Measurements from ENCODE around the gene CIAPIN1.
A peak's percentile ranks its signal among the peaks of the same experiment; 100 is the strongest.

Gene CIAPIN1

DNA sequence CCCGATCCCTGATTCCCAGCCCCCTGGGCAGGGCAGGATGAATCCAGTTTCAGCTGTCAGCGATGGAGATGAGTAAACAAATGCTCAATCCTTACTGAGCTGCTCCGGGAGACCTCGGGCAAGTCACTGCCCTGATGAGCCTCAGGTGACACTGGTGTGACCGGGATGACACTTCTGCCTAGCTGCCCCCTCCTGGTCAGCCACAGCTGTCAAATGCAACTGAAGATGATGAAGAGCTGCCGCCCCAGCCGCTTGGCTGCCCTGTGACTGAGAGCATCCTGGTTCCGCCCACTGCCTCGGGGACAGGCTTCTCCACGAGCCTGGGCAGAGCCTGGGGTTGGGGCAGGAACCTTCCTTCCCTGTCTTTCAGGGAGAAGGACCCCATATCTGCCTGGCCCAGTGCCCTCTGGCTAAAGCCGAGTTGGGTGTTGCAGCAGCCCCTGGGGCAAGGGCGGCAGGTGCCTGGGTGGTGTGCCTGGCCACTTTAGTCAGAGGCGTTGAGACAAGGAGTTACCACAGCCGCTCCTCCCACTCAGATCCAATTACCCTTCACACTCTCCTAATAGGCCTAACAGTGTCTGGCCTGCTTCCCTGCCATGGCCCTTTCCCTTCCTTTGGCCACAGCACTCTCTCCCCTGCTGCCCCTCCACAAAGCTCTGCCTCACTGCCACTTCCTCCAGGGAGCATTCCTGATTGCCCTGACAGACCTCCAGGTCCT lies 37.2 kb downstream of the CIAPIN1 start:
- peaks cover 26% of the 10 kb centered on the region for H3K4me1 Mint-ChIP-seq
- no peak overlapping the region for H3K4me3 Mint-ChIP-seq
- peak overlapping the region in 1 of 3 experiments; percentile 26 for H3K27ac Mint-ChIP-seq
- H3K36me3 Mint-ChIP-seq (ENCODE audit: low read depth) = no peaks in the 10 kb centered on the region
- TF ChIP-seq, protein P1, sequence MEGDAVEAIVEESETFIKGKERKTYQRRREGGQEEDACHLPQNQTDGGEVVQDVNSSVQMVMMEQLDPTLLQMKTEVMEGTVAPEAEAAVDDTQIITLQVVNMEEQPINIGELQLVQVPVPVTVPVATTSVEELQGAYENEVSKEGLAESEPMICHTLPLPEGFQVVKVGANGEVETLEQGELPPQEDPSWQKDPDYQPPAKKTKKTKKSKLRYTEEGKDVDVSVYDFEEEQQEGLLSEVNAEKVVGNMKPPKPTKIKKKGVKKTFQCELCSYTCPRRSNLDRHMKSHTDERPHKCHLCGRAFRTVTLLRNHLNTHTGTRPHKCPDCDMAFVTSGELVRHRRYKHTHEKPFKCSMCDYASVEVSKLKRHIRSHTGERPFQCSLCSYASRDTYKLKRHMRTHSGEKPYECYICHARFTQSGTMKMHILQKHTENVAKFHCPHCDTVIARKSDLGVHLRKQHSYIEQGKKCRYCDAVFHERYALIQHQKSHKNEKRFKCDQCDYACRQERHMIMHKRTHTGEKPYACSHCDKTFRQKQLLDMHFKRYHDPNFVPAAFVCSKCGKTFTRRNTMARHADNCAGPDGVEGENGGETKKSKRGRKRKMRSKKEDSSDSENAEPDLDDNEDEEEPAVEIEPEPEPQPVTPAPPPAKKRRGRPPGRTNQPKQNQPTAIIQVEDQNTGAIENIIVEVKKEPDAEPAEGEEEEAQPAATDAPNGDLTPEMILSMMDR (IDR thresholded peaks at IDR 0.05; ENCODE audit: unreplicated experiment in 3 of 3) = no peak
- no peaks in the 10 kb centered on the region for H3K9me3 Mint-ChIP-seq
- peaks cover 4% of the 10 kb centered on the region for H3K27me3 Mint-ChIP-seq (ENCODE audit: low read depth)

DNA sequence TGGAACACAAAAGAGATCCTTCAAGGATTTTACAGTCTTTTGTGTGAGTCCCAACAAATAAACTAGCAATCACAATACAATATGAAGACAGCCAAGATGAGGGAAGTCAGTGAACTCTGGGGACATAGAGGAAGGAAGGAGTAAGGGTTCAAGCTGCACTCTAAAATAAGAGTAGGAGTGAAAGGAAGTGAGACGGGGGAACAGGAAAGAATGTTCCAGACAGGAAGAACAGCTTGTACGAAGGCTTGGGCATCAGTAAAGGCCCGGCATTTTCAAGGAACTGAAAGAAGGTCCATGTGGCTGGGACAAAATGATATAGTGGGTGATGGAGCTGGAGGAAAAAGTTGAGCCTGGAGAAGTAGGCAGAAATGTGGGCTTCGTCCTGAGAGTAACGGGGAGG lies 38.1 kb downstream of the CIAPIN1 start:
- peaks cover 4% of the 10 kb centered on the region for H3K27me3 Mint-ChIP-seq (ENCODE audit: low read depth)
- no peaks in the 10 kb centered on the region for H3K36me3 Mint-ChIP-seq (ENCODE audit: low read depth)
- H3K4me3 Mint-ChIP-seq = no peak overlapping the region
- H3K9me3 Mint-ChIP-seq = no peaks in the 10 kb centered on the region
- H3K4me1 Mint-ChIP-seq = peaks cover 26% of the 10 kb centered on the region
- TF ChIP-seq, protein P1 (IDR thresholded peaks at IDR 0.05; ENCODE audit: unreplicated experiment in 3 of 3) = no peak
- H3K27ac Mint-ChIP-seq = peak overlapping the region in 2 of 3 experiments; percentile 8 to 45

DNA sequence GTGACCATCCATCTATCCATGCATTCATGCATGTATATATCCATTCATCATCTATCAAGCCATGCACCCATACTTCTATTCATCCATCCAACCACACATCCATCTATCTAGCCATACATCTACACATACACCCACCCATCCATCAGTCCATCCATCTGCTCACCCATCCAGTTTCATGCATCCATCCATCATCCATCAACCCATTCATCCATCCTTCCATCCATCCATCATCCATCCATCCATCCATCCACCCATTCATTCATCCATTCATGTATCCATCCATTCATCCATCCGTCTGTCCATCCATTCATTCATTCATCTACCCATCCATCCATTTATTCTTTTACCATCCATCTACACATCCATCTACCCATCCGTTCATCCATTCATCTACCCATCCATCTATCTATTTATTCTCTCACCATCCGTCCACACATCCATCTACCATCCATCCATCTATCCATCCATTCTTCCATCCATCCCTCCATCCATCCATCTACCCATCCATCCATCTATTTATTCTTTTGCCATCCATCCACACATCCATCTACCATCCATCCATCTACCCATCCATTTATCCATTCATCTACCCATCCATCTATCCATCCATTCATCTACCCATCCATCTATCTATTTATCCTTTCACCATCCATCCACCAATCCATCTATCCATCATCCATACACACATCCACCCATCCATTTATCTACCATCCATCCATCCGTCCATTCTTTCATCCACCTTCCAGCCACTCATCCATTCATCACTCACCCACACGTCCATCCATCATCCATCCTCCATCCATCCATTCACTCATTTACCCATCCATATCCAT lies 39.4 kb downstream of the CIAPIN1 start:
- no peaks in the 10 kb centered on the region for H3K36me3 Mint-ChIP-seq (ENCODE audit: low read depth)
- H3K27ac Mint-ChIP-seq = no peak overlapping the region
- peaks cover 8% of the 10 kb centered on the region for H3K27me3 Mint-ChIP-seq (ENCODE audit: low read depth)
- H3K9me3 Mint-ChIP-seq = no peaks in the 10 kb centered on the region
- H3K4me3 Mint-ChIP-seq = no peak overlapping the region
- TF ChIP-seq, protein P1 (IDR thresholded peaks at IDR 0.05; ENCODE audit: unreplicated experiment in 3 of 3) = no peak
- H3K4me1 Mint-ChIP-seq = peaks cover 23% of the 10 kb centered on the region

DNA sequence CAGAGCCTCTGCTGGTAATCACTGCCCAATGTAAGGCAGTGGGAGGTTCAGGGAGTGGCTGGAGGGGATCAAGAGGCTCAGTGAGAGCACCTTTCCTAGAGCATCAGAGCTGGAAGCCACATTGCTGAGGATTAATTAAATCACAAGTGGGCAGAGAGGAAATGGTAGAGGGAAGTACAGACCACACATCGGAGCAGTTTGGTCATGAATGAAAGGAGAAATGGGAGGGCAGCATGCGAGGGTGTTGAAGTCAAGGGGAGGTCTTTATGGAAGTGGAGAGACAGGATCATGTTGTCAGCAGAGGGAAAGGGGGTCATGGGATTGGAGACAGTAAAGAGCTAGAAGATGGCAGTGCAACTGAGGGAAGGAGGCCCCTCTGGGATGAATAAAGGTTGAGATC lies 40.3 kb downstream of the CIAPIN1 start:
- no peak overlapping the region for H3K4me3 Mint-ChIP-seq
- no peaks in the 10 kb centered on the region for H3K9me3 Mint-ChIP-seq
- no peaks in the 10 kb centered on the region for H3K36me3 Mint-ChIP-seq (ENCODE audit: low read depth)
- no peak overlapping the region for H3K27ac Mint-ChIP-seq
- TF ChIP-seq, protein P1 (IDR thresholded peaks at IDR 0.05; ENCODE audit: unreplicated experiment in 3 of 3) = no peak
- peaks cover 8% of the 10 kb centered on the region for H3K27me3 Mint-ChIP-seq (ENCODE audit: low read depth)
- H3K4me1 Mint-ChIP-seq = peaks cover 23% of the 10 kb centered on the region

DNA sequence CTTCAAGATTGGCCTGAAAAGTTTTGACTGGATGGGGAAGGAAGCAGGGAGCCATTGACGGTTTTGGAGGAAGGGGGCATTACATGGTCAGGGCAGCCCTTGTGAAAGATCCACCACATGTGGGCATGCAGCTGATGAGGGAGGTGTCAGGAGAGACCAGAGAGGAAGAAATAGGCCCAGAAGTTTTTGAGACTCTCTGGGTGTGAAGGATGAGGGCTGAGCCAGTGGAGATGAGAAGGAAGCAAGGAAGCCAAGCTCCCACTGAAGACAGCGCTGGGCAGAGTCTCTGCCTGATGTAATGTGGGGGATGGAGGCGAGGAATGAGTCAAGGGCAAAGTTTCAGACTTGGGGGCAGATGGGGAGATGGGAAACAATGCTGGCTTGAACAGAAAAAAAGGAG lies 42.1 kb downstream of the CIAPIN1 start:
- Mint-ChIP-seq H3K27ac (no peak overlapping the region), H3K9me3 (no peaks in the 10 kb centered on the region), H3K36me3 (ENCODE audit: low read depth) (no peaks in the 10 kb centered on the region), H3K4me3 (no peak overlapping the region), H3K4me1 (peaks cover 9% of the 10 kb centered on the region), H3K27me3 (ENCODE audit: low read depth) (peaks cover 8% of the 10 kb centered on the region)
- TF ChIP-seq, protein P1 (IDR thresholded peaks at IDR 0.05; ENCODE audit: unreplicated experiment in 3 of 3) = no peak

Measured in nephron (organoid).